ENCODE data around the gene ATP8A2. TPM values are rescaled to one million over a fixed set of nuclear protein-coding genes. Genes with fewer than 3 reads are reported as not detected.

The ATP8A2 gene
- total RNA-seq, 6 experiments from 2014 or later = not detected

DNA sequence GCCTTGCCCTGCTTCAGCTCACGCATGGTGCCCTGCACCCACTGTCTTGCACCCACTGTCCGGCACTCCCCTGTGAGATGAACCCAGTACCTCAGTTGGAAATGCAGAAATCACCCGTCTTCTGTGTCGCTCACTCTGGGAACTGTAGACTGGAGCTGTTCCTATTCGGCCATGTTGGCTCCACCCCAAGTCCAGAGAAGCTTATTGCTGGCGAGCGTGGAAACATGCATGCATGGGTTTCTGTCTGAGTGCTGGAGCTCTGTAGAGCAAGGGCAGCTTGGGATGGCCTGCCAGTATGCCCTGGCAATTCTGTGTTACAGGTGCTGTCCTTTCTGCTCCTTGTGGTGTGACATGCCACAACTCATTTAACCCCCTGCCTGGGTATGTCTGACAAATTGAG, 527.2 kb downstream of the ATP8A2 start:
- TF ChIP-seq POLR2A (IDR thresholded peaks at IDR 0.05) = no peak
- TF ChIP-seq, protein P1, sequence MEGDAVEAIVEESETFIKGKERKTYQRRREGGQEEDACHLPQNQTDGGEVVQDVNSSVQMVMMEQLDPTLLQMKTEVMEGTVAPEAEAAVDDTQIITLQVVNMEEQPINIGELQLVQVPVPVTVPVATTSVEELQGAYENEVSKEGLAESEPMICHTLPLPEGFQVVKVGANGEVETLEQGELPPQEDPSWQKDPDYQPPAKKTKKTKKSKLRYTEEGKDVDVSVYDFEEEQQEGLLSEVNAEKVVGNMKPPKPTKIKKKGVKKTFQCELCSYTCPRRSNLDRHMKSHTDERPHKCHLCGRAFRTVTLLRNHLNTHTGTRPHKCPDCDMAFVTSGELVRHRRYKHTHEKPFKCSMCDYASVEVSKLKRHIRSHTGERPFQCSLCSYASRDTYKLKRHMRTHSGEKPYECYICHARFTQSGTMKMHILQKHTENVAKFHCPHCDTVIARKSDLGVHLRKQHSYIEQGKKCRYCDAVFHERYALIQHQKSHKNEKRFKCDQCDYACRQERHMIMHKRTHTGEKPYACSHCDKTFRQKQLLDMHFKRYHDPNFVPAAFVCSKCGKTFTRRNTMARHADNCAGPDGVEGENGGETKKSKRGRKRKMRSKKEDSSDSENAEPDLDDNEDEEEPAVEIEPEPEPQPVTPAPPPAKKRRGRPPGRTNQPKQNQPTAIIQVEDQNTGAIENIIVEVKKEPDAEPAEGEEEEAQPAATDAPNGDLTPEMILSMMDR (IDR thresholded peaks at IDR 0.05) = no peak
- no peak overlapping the region for H3K27ac ChIP-seq
- WGBS (ENCODE audit: insufficient coverage, low coverage, low lambda C conversion rate, missing lambda C conversion rate) = 81% methylated on average over 5 of the region's 7 CpGs
- intact Hi-C loops (cut with DNase I) = no loop called here
- ATAC-seq (no peak), DNase-seq (no peak)
- H3K4me3 ChIP-seq = no peak overlapping the region
- no peaks in the 10 kb centered on the region for H3K36me3 ChIP-seq
- no peaks in the 10 kb centered on the region for H3K9me3 ChIP-seq
- no peaks in the 10 kb centered on the region for H3K4me1 ChIP-seq
- H3K27me3 ChIP-seq = no peaks in the 10 kb centered on the region

DNA sequence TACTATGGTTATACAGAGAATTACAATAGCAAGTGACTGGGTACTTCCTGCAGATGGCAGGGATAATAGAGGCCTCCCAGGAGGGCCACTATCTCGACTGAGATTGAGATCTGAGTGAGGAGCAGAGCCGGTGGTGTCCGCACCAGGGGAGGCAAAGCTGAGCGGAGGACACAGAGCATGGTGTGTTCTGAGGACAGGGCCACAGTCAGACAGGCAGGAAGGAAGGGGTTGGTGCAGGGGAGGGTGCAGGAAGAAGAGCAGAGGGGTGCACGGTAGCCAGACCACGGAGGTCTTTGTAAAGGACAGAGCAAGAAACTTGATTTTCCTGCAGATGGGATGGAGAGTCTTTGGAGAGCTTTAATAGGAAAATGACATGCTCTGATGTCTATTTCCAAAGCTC, 527.7 kb downstream of the ATP8A2 start:
- no peaks in the 10 kb centered on the region for H3K4me1 ChIP-seq
- H3K4me3 ChIP-seq = no peak overlapping the region
- no peak for TF ChIP-seq POLR2A (IDR thresholded peaks at IDR 0.05)
- TF ChIP-seq, protein P1 (IDR thresholded peaks at IDR 0.05) = no peak
- no peaks in the 10 kb centered on the region for H3K36me3 ChIP-seq
- DNase-seq (no peak), ATAC-seq (no peak)
- no peak overlapping the region for H3K27ac ChIP-seq
- WGBS (ENCODE audit: insufficient coverage, low coverage, low lambda C conversion rate, missing lambda C conversion rate) = 70% methylated on average over 6 of the region's 6 CpGs
- H3K9me3 ChIP-seq = no peaks in the 10 kb centered on the region
- H3K27me3 ChIP-seq = no peaks in the 10 kb centered on the region
- intact Hi-C loops (cut with DNase I) = no loop called here

DNA sequence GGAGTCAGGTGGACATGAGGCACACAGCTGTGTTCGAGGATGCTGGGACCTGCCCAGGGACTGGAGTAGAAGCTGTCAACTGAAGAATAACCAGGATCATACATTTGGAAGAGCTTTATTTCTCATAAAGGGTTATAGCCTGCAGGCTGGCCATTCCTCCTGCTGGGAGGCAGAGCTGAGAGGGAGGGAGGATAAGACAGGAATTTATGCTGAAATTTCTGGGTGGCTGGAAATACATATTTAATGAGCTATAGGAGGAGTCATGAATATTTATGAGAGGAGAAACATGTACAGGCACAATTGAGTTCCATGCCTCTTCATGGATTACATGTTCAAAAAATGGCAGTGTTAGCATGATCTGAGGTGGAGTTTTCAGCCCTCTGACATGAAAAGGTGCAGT, 528.2 kb downstream of the ATP8A2 start:
- TF ChIP-seq, protein P1 (IDR thresholded peaks at IDR 0.05) = no peak
- TF ChIP-seq POLR2A (IDR thresholded peaks at IDR 0.05) = no peak
- Histone ChIP-seq H3K4me1 (no peaks in the 10 kb centered on the region), H3K9me3 (no peaks in the 10 kb centered on the region), H3K27ac (no peak overlapping the region), H3K27me3 (no peaks in the 10 kb centered on the region), H3K4me3 (no peak overlapping the region), H3K36me3 (no peaks in the 10 kb centered on the region)
- no peak for ATAC-seq
- intact Hi-C loops (cut with DNase I) = no loop called here
- 45% methylated on average over 1 of the region's 1 CpG for WGBS (ENCODE audit: insufficient coverage, low coverage, low lambda C conversion rate, missing lambda C conversion rate)
- DNase-seq = no peak

DNA sequence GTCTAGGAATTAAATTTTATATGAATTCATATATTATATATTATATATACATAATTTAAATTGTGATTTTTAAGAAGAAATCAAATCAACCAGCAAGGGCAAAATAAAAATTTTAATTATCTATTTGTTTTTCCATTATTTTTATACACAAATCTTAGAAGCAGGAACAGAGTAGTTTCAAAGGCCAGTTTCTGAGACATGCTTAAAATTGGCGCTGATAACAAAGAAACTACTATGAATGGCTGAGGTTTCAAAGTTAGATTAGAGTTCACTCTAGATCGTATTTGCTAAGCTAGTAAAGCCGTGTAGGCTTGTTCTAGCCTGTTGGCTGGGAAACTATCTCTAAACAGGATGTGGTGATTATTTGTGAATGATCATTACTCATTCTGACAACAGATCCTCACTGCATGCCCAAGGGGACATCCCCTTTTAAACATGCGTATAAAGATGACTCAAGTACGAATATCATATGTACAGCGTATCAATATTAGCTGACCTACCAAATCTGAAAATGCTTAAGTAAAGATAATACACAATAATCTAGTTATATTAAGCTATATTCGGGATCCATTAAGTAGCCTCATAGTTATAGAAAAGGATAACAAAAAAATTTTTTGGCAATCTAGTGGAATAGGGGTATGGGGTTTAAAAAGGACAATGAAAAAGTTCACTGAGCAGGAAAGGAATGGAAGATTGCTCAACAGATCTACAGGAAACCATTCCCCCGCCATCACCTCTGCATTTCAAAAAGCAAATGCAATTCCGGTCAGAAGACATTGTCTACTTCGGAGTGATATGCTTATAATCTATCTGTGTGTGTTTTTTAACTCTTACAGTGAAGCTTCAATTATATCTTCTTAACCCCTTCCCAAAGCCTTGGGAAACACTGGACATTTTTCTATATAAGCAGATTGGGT, 529.9 kb downstream of the ATP8A2 start:
- WGBS (ENCODE audit: insufficient coverage, low coverage, low lambda C conversion rate, missing lambda C conversion rate) = 27% methylated on average over 10 of the region's 10 CpGs
- ATAC-seq (peak; percentile 54 to 68 (median 58)), DNase-seq (no peak)
- no peaks in the 10 kb centered on the region for H3K4me1 ChIP-seq
- no peaks in the 10 kb centered on the region for H3K27me3 ChIP-seq
- intact Hi-C loops (cut with DNase I) = no loop called here
- H3K4me3 ChIP-seq = no peak overlapping the region
- H3K36me3 ChIP-seq = no peaks in the 10 kb centered on the region
- no peak overlapping the region for H3K27ac ChIP-seq
- TF ChIP-seq POLR2A (IDR thresholded peaks at IDR 0.05) = no peak
- TF ChIP-seq, protein P1 (IDR thresholded peaks at IDR 0.05) = no peak
- H3K9me3 ChIP-seq = no peaks in the 10 kb centered on the region

Measured in right lobe of liver (tissue), 6 donors.